Measurements from ENCODE around the gene MBNL2.

Gene MBNL2

GRCh38 chr13:97359181-97360057 lies 137.3 kb downstream of the MBNL2 start:
- TF ChIP-seq CTCF (IDR thresholded peaks at IDR 0.05; ENCODE audit: control insufficient read depth, insufficient read depth, low read depth, low read length, missing control alignments): peak; percentile 81
- H3K4me3 ChIP-seq (ENCODE audit: control insufficient read depth, low read depth, low read length): no peak overlapping the region
- peak; percentile 29 for DNase-seq (ENCODE audit: low read depth)

DNA sequence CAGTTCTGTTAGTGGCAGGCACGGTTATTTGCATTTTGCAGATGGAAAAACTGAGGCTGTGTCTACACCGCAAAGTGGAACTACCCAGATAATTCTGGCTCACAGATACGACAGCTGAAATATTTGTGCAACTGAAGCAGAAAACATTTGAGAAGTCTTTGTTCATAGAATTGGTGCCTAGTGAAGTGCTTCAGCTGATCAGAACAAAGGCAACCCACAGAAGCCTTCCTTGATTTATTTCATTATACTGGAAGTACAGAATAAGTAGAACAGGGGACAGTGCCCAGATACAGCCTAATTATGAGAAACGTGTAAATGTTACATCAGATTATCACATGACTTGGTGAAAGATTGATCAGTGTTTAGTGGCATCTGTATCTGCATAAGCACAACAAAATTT lies 138.5 kb downstream of the MBNL2 start:
- no peak for TF ChIP-seq CTCF (IDR thresholded peaks at IDR 0.05; ENCODE audit: control insufficient read depth, insufficient read depth, low read depth, low read length, missing control alignments)
- H3K4me3 ChIP-seq (ENCODE audit: control insufficient read depth, low read depth, low read length): no peak overlapping the region
- no peak for DNase-seq (ENCODE audit: low read depth)

DNA sequence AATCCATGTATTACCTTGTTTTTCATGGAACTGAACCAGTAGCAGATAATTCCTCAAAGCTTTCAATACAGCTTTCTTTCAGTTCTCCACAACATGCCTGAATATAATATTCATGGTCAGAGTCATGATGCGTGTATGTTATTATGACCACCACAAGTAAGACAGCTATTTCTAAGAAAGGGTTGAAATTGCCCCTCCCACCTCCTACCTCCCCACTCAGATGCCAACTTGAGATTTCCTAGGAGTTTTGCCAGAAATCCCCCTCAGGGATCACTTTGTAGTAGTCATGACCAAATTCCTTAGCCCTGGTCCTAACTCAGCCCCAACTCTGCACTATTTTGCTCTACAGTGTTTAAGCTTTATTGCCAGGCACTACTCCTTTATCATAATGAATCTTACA lies 141.9 kb downstream of the MBNL2 start:
- DNase-seq (ENCODE audit: low read depth): no peak
- TF ChIP-seq CTCF (IDR thresholded peaks at IDR 0.05; ENCODE audit: control insufficient read depth, insufficient read depth, low read depth, low read length, missing control alignments): no peak
- no peak overlapping the region for H3K4me3 ChIP-seq (ENCODE audit: control insufficient read depth, low read depth, low read length)

DNA sequence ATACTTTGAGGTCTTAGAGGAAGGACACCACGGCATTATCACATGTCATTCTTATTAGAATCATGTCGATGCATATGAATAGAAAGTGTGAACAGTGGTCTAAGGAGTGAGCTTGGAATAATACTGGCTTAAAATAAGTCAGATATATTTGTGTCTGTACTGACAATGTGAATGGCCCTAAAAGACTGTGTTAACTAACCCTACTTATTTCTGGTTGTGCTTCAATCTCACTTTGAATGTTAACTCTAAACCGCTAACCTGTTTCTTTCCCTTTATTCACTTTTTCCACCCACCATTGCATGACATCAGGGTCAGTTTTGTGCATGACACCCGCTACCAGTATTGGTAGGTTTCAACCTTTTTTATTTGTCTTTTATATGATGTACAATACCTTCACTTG lies 142.7 kb downstream of the MBNL2 start:
- DNase-seq (ENCODE audit: low read depth): no peak
- H3K4me3 ChIP-seq (ENCODE audit: control insufficient read depth, low read depth, low read length): no peak overlapping the region
- no peak for TF ChIP-seq CTCF (IDR thresholded peaks at IDR 0.05; ENCODE audit: control insufficient read depth, insufficient read depth, low read depth, low read length, missing control alignments)

DNA sequence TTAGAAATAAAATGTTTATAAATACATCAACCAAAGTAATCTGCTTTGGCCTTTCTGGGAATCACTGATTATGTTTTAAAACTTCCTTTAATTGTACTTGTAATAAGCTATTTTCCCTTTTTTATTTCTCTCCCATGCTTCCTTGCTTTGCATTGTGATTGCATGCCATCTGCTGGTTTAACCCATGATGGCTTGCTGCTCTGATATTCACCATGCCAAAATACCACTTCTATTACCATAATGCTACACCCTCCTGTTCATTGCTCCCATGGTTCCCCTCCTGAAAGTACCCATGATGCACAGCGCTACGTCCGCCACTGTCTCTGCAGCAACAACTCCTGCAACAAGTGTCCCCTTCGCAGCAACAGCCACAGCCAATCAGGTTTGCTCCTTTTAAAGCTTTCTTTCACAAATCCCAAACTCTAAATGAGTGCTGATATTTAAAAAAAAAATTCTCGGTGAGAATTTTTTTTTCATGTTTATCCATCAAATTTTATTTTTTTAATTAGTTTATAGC lies 144.1 kb downstream of the MBNL2 start:
- no peak for DNase-seq (ENCODE audit: low read depth)

More for the DNA sequence above, 144.1 kb downstream of the MBNL2 start:
- peak; percentile 6 for TF ChIP-seq CTCF (IDR thresholded peaks at IDR 0.05; ENCODE audit: control insufficient read depth, insufficient read depth, low read depth, low read length, missing control alignments)
- no peak overlapping the region for H3K4me3 ChIP-seq (ENCODE audit: control insufficient read depth, low read depth, low read length)
